Measurements from ENCODE around the gene RAB11FIP3. TPM values are rescaled to one million over a fixed set of nuclear protein-coding genes. Genes with fewer than 3 reads are reported as not detected.

The RAB11FIP3 gene
- total and polyA plus RNA-seq, 9 of the 15 experiments (the other 6 are each of a cell fraction or from before 2014, with no cell fraction given), result 0.46 to 13.1 (median 4.3) TPM

DNA sequence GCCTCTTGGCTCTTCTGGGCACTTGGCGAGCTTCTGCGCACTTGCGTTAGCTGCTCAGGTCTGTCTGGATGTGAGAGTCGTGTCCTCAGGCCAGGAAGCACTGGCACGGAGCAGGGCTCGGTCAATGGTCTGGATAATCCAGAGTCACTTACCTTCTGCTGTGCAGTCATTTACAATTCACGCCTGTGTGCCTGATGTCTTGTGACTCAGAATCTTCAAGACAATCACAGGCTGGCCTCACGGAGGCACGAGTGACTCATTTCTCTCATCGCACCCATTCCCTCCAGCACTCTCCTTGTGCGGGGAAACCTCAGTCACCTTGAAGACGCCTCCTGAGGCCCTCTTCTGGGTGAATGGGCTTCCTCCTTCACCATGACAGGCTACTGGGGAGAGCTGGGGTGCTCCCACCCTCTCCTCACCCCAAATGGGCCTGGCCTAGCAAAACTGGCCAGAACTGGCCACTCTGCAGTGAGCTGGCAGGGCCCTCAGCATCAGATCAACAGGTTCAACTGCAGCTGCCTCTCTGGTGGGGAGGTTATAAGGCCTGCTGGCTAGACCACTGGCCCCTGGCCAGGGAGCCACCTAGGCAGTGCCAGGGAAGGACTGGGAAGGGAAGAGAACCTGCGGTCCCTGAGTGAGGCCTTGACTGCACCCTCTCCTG, 100.2 kb downstream of the RAB11FIP3 start (continued):
- TF ChIP-seq EP300 (IDR thresholded peaks at IDR 0.05; ENCODE audit: low read length) (0 out of 2 replicates have a peak, but pooled peaks have one; percentile 13), ADNP (tag; IDR thresholded peaks at IDR 0.05) (no peak), CTCF (IDR thresholded peaks at IDR 0.05 in 2 of 3, conservative IDR thresholded peaks at IDR 0.05 in 1 of 3; ENCODE audit: insufficient read depth in 2 of 3, low read depth in 1 of 3, low read length in 3 of 3) (peak; percentile 12 to 40 (median 30); a peak in 4 of 6 replicates), GTF3C2 (IDR thresholded peaks at IDR 0.05; ENCODE audit: borderline replicate concordance, extremely low read depth, insufficient read length) (no peak), HDAC1 (IDR thresholded peaks at IDR 0.05) (0 out of 4 replicates have a peak, but pooled peaks of 1 of the 2 experiments have one; percentile 32), PHF21A (IDR thresholded peaks at IDR 0.05; ENCODE audit: borderline replicate concordance, low read depth) (peak; percentile 30; the same call in 1 of the 2 replicates), ZNF592 (IDR thresholded peaks at IDR 0.05) (0 out of 2 replicates have a peak, but pooled peaks have one; percentile 37), MEF2A (IDR thresholded peaks at IDR 0.05; ENCODE audit: control insufficient read depth, low read depth, low read length) (no peak), KLF16 (IDR thresholded peaks at IDR 0.05) (no peak), CXXC5 (CRISPR knock-in tag; IDR thresholded peaks at IDR 0.05) (no peak), KAT7 (CRISPR knock-in tag; IDR thresholded peaks at IDR 0.05; ENCODE audit: borderline replicate concordance) (0 out of 2 replicates have a peak, but pooled peaks have one; percentile 5), NR2C2 (CRISPR knock-in tag; IDR thresholded peaks at IDR 0.05) (no peak), NR2C2 (tag; IDR thresholded peaks at IDR 0.05) (no peak), L3MBTL2 (IDR thresholded peaks at IDR 0.05) (peak; percentile 80)
- TF ChIP-seq, protein P1, sequence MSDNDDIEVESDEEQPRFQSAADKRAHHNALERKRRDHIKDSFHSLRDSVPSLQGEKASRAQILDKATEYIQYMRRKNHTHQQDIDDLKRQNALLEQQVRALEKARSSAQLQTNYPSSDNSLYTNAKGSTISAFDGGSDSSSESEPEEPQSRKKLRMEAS (CRISPR knock-in tag; IDR thresholded peaks at IDR 0.05), result peak; percentile 38
- TF ChIP-seq, protein P2, sequence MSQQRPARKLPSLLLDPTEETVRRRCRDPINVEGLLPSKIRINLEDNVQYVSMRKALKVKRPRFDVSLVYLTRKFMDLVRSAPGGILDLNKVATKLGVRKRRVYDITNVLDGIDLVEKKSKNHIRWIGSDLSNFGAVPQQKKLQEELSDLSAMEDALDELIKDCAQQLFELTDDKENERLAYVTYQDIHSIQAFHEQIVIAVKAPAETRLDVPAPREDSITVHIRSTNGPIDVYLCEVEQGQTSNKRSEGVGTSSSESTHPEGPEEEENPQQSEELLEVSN (IDR thresholded peaks at IDR 0.05; ENCODE audit: borderline replicate concordance in 1 of 2, extremely low read depth in 1 of 2, insufficient read depth in 1 of 2, insufficient read length in 1 of 2, low read depth in 1 of 2, low read length in 1 of 2, poor library complexity in 1 of 2, severe bottlenecking in 1 of 2), result peak; percentile 19 to 88

Data from K562 (cell line).